Left colon (tissue), 2 donors: ENCODE measurements around the gene TFEC. TPM values are rescaled to one million over a fixed set of nuclear protein-coding genes. Genes with fewer than 3 reads are reported as not detected.
"Not testable (repeated sequence)": the region's sequence is repeated elsewhere in the genome, so short reads cannot be mapped to it uniquely, and the experiment has no call there.

Experiments used
- ATAC-seq: fragments of 200-7000 bp; cut with Tn5 transposase; one replicate; pipeline ENCODE4 v1.9.1; 2020; ENCODE audit warnings: mild to moderate bottlenecking, moderate library complexity
- DNase-seq, 2 donors: peaks; one replicate each; pipeline ENCODE4 v3.0.0-alpha.2; 2020
- intact Hi-C, 2 donors: fragments of 100-400 bp; cut with DNase I in 1 of 2; cut with micrococcal nuclease in 1 of 2; formaldehyde crosslinking; loops; one replicate each; pipeline versions ENCODE4 v1.11.2 to v1.14.0; 2022; cut with DNase I, micrococcal nuclease
- total RNA-seq, 2 donors: library from RNA; stranded (reverse); fragmentation: NEBNext Ultra II Directional; extraction: Animal tissue kit (Norgen Biotek cat#: 25700); gene quantifications; one replicate each; pipeline ENCODE4 v1.2.1, GENCODE V29; 2021
- donor health status: DM: no; HTN: no; CAD: no.
- donor health status: DM: yes; HTN: yes; CAD: no.

TFEC gene
- total RNA-seq, 2 donors from 2014 or later = 0.89 to 2.9 TPM

GRCh38 chr7:116004762-116005161, 25.8 kb downstream of the TFEC start:
- ATAC-seq, DNase-seq, intact Hi-C loops: not testable (repeated sequence)

GRCh38 chr7:115997221-115997620, 33.3 kb downstream of the TFEC start:
- ATAC-seq (no peak), DNase-seq (no peak)
- intact Hi-C loops = no loop called here

GRCh38 chr7:115995701-115996100, 34.9 kb downstream of the TFEC start:
- intact Hi-C loops = no loop called here
- ATAC-seq = no peak
- no peak for DNase-seq

GRCh38 chr7:115988401-115988800, 42.2 kb downstream of the TFEC start:
- DNase-seq (no peak), ATAC-seq (no peak)
- intact Hi-C loops = no loop called here

GRCh38 chr7:115987486-115987885, 43.1 kb downstream of the TFEC start:
- ATAC-seq = no peak
- no peak for DNase-seq
- intact Hi-C loops = no loop called here

GRCh38 chr7:115984105-115984504, 46.5 kb downstream of the TFEC start:
- no peak for ATAC-seq
- no peak for DNase-seq
- intact Hi-C loops = no loop called here

GRCh38 chr7:115980159-115980558, 50.4 kb downstream of the TFEC start:
- DNase-seq (no peak), ATAC-seq (no peak)
- intact Hi-C loops = no loop called here

GRCh38 chr7:115976651-115977050, 53.9 kb downstream of the TFEC start:
- intact Hi-C loops = no loop called here
- DNase-seq = no peak
- no peak for ATAC-seq

- ATAC-seq = no peak
- DNase-seq = no peak
- intact Hi-C loops = no loop called here
Measured at GRCh38 chr7:115975766-115976165, 54.8 kb downstream of the TFEC start.

- ATAC-seq = no peak
- no peak for DNase-seq
Measured at GRCh38 chr7:115973406-115973805, 57.2 kb downstream of the TFEC start.

GRCh38 chr7:115971506-115971905, 59.1 kb downstream of the TFEC start:
- DNase-seq (no peak), ATAC-seq (no peak)
- intact Hi-C loops = no loop called here

More at GRCh38 chr7:115973406-115973805, 57.2 kb downstream of the TFEC start:
- intact Hi-C loops = no loop called here

- DNase-seq (no peak), ATAC-seq (no peak)
- intact Hi-C loops = no loop called here
Measured at GRCh38 chr7:115968596-115968995, 62.0 kb downstream of the TFEC start.

- ATAC-seq (no peak), DNase-seq (no peak)
- intact Hi-C loops = no loop called here
Measured at GRCh38 chr7:115968171-115968570, 62.4 kb downstream of the TFEC start.

- intact Hi-C loops = no loop called here
- ATAC-seq (no peak), DNase-seq (no peak)
Measured at GRCh38 chr7:115965796-115966475, 64.6 kb downstream of the TFEC start.

- intact Hi-C loops = no loop called here
Measured at GRCh38 chr7:115965236-115965635, 65.3 kb downstream of the TFEC start.

GRCh38 chr7:115964799-115965198, 65.8 kb downstream of the TFEC start:
- intact Hi-C loops = no loop called here
- ATAC-seq (no peak), DNase-seq (no peak)

More at GRCh38 chr7:115965236-115965635, 65.3 kb downstream of the TFEC start:
- DNase-seq = no peak
- no peak for ATAC-seq

GRCh38 chr7:115962340-115962739, 68.2 kb downstream of the TFEC start:
- intact Hi-C loops = no loop called here
- ATAC-seq = no peak
- no peak for DNase-seq

GRCh38 chr7:115953592-115954255, 76.8 kb downstream of the TFEC start:
- ATAC-seq (no peak), DNase-seq (no peak)
- intact Hi-C loops = no loop called here

- DNase-seq (no peak), ATAC-seq (no peak)
- intact Hi-C loops = no loop called here
Measured at GRCh38 chr7:115952832-115953231, 77.7 kb downstream of the TFEC start.

- DNase-seq = no peak
- ATAC-seq = no peak
- intact Hi-C loops = no loop called here
Measured at GRCh38 chr7:115951547-115951946, 79.0 kb downstream of the TFEC start.
